ENCODE data around the gene ATP8B1.

DNA sequence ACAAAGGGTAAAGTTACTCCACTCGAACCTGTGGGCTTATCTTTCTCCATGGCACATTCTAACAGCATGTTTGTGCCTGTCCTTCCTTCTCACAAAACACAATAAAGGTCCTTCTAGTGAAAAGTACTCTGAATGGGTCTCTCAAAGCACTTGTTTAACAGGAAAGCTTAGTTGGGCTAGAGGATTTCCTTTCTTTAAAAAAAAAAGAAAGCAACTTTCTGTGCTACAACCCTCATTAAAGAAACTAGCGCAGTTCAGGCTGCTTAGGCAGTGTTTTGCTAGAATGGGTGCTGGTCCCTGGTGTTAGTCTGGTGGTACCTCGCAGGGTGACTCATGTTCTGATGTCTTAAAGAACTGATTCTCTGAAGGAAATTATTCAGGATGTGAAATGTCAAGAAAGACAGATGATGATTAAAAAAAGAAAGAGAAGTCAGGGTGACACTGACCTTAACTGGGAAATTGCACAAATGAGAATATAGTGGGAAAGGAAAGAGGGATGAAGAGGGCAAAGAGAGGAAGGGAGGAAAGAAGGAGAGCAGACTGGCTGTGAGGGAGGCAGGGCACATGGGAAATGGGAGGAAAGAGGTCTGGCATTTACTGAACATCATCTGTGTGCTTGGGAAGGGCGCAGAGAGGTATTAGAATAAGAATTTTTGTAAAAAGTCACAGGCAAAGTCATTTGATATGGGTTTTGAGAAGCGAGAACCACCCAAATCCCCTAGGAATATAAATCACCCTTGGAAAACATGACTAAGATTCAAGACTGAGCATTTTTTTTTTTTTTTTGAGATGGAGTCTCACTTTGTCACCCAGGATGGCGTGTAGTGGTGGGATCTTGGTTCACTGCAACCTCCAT, 74.9 kb downstream of the ATP8B1 start:
- TF ChIP-seq POLR2AphosphoS5 (IDR thresholded peaks at IDR 0.05; ENCODE audit: low read depth) (no peak), CTCF (IDR thresholded peaks at IDR 0.05; ENCODE audit: insufficient read depth, low read length) (no peak)
- TF ChIP-seq, protein P1, sequence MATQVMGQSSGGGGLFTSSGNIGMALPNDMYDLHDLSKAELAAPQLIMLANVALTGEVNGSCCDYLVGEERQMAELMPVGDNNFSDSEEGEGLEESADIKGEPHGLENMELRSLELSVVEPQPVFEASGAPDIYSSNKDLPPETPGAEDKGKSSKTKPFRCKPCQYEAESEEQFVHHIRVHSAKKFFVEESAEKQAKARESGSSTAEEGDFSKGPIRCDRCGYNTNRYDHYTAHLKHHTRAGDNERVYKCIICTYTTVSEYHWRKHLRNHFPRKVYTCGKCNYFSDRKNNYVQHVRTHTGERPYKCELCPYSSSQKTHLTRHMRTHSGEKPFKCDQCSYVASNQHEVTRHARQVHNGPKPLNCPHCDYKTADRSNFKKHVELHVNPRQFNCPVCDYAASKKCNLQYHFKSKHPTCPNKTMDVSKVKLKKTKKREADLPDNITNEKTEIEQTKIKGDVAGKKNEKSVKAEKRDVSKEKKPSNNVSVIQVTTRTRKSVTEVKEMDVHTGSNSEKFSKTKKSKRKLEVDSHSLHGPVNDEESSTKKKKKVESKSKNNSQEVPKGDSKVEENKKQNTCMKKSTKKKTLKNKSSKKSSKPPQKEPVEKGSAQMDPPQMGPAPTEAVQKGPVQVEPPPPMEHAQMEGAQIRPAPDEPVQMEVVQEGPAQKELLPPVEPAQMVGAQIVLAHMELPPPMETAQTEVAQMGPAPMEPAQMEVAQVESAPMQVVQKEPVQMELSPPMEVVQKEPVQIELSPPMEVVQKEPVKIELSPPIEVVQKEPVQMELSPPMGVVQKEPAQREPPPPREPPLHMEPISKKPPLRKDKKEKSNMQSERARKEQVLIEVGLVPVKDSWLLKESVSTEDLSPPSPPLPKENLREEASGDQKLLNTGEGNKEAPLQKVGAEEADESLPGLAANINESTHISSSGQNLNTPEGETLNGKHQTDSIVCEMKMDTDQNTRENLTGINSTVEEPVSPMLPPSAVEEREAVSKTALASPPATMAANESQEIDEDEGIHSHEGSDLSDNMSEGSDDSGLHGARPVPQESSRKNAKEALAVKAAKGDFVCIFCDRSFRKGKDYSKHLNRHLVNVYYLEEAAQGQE (IDR thresholded peaks at IDR 0.05; ENCODE audit: insufficient replicate concordance, low read depth), result no peak
